K562 (cell line): ENCODE results near the gene NANS. TPM values are rescaled to one million over a fixed set of nuclear protein-coding genes. Genes with fewer than 3 reads are reported as not detected.

ENCODE experiments used
- ATAC-seq: fragments of 200-7000 bp; cut with Tn5 transposase; 3 replicates; pipeline ENCODE4 v1.9.1; 2020; ENCODE audit warnings: moderate library complexity
- BruUV-seq: library from RNA; stranded (reverse); fragments of 400-500 nt; replicated peaks from 2 replicates; lab custom pipeline; 2021; lab: Mats Ljungman, UMichigan
- CTCF ChIA-PET: fragments of 300-600 bp; formaldehyde crosslinking; extraction: SDS; loops from one replicate; lab custom pipeline; 2021; ENCODE audit warnings: low intra/inter-chr PET ratio; lab: Yijun Ruan, JAX
- POLR2A ChIA-PET: fragments of 300-600, 350-650 bp; sonication (Branson Sonifier 250); formaldehyde crosslinking; extraction: SDS; loops from one replicate; lab custom pipeline; 2021; ENCODE audit warnings: antibody characterized with exemption, inconsistent platforms; lab: Yijun Ruan, JAX
- DNase-seq, 4 experiments: peaks; one replicate each; pipeline versions ENCODE4 v3.0.0 to v3.0.0-alpha.2; 2011 to 2018; ENCODE audit warnings: low spot score in 3 of 4, mixed read lengths in 3 of 4; ENCODE audit errors: extremely low read depth in 1 of 4
- FAIRE-seq: peaks from 2 replicates; lab custom pipeline; 2011; peaks lifted over from hg19 to GRCh38; lab: Jason Lieb, UNC
- H2AFZ ChIP-seq: 2 replicates; pipeline ENCODE4 v1.6.0; 2011; ENCODE audit warnings: low read depth, low read length, control low read depth, inconsistent platforms
- H3K27ac ChIP-seq: fragments of 200-600 bp; 3 replicates; pipeline ENCODE4 v1.8.0; 2011; ENCODE audit warnings: low read depth, mild to moderate bottlenecking, control low read depth, inconsistent platforms, low read length, moderate library complexity, mixed read lengths; ENCODE audit errors: extremely low read depth
- H3K27me3 ChIP-seq, 2 experiments: fragments of 300-600 bp in 1 of 2; 2 replicates in 1 of 2; 3 replicates in 1 of 2; pipeline versions ENCODE4 v1.6.0 to v1.8.0; 2011; ENCODE audit warnings: inconsistent platforms in 2 of 2, low read length in 2 of 2, mild to moderate bottlenecking in 1 of 2, mixed read lengths in 1 of 2, moderate library complexity in 1 of 2; ENCODE audit not compliant: control insufficient read depth in 2 of 2, insufficient read depth in 2 of 2
- H3K36me3 ChIP-seq: fragments of 300-600 bp; 3 replicates; pipeline ENCODE4 v1.8.0; 2011; ENCODE audit warnings: mild to moderate bottlenecking, low read length, inconsistent platforms; ENCODE audit not compliant: control insufficient read depth, insufficient read depth
- H3K4me1 ChIP-seq, 2 experiments: fragments of 200-600 bp in 1 of 2; replicated peaks in 1 of 2; 2 replicates in 1 of 2; 3 replicates in 1 of 2; pipeline versions ENCODE4 v1.5.1 to v1.8.0; 2011; ENCODE audit warnings: inconsistent platforms in 2 of 2, low read length in 2 of 2, mild to moderate bottlenecking in 1 of 2, mixed read lengths in 1 of 2, moderate library complexity in 1 of 2; ENCODE audit not compliant: control insufficient read depth in 2 of 2, insufficient read depth in 2 of 2
- H3K4me2 ChIP-seq: 2 replicates; pipeline ENCODE4 v1.6.1; 2011; ENCODE audit warnings: low read length, control low read depth, inconsistent platforms, mixed read lengths; ENCODE audit not compliant: insufficient read depth
- H3K4me3 ChIP-seq: fragments of 200-600 bp; sonication (generic), shearing (Covaris generic); 2 replicates; pipeline ENCODE4 v1.5.1; 2016; ENCODE audit warnings: control low read depth, inconsistent platforms
- H3K79me2 ChIP-seq: fragments of 200-600 bp; 3 replicates; pipeline ENCODE4 v1.8.0; 2011; ENCODE audit warnings: low read length, inconsistent platforms; ENCODE audit not compliant: control insufficient read depth, insufficient read depth
- H3K9ac ChIP-seq, 2 experiments: 2 replicates each; pipeline versions ENCODE4 v1.6.0 to v1.6.1; 2011; ENCODE audit warnings: low read depth in 2 of 2, low read length in 2 of 2, control low read depth in 1 of 2, inconsistent platforms in 1 of 2, mild to moderate bottlenecking in 1 of 2, mixed read lengths in 1 of 2; ENCODE audit not compliant: insufficient read depth in 1 of 2
- H3K9me1 ChIP-seq: one replicate; pipeline ENCODE4 v1.6.0; 2011; ENCODE audit warnings: inconsistent platforms, mild to moderate bottlenecking, low read length, moderate library complexity; ENCODE audit not compliant: control insufficient read depth, insufficient read depth
- H3K9me3 ChIP-seq: replicated peaks from 2 replicates; pipeline ENCODE4 v1.5.1; 2011; ENCODE audit warnings: low read depth, low read length, inconsistent platforms; ENCODE audit not compliant: control insufficient read depth, insufficient read depth
- H4K20me1 ChIP-seq: replicated peaks from 2 replicates; pipeline ENCODE4 v1.6.1; 2011; ENCODE audit warnings: low read length, inconsistent platforms, mixed read lengths; ENCODE audit not compliant: control insufficient read depth, insufficient read depth
- MAZ ChIP-seq, 2 experiments: fragments of 450-650 bp in 1 of 2; sonication (generic) in 1 of 2; formaldehyde crosslinking; IDR thresholded peaks in 1 of 2; conservative IDR thresholded peaks in 1 of 2; 2 replicates each; pipeline versions ENCODE4 v1.4.0 to v1.5.0; 2020; ENCODE audit warnings: mild to moderate bottlenecking in 1 of 2, missing genetic modification reagents in 1 of 2
- POLR2B ChIP-seq: fragments of 450-650 bp; IDR thresholded peaks from 2 replicates; pipeline ENCODE4 v1.6.1; 2018; ENCODE audit warnings: low read depth; ENCODE audit not compliant: partially characterized antibody
- XRCC4 ChIP-seq: IDR thresholded peaks from one replicate; pipeline ENCODE4 v1.6.1; 2011; ENCODE audit not compliant: insufficient read depth, insufficient read length; ENCODE audit errors: extremely low read depth
- ZNF23 ChIP-seq: fragments of 250-450 bp; sonication (Bioruptor Pico); IDR thresholded peaks from 2 replicates; pipeline ENCODE4 v1.4.0; 2020; ENCODE audit warnings: mild to moderate bottlenecking
- ZNF707 ChIP-seq: fragments of 250-450 bp; sonication (Bioruptor Pico); conservative IDR thresholded peaks from 2 replicates; pipeline ENCODE4 v1.8.0; 2022; ENCODE audit warnings: inconsistent platforms, mild to moderate bottlenecking, moderate library complexity
- WGBS: fragments of 100-300 bp; shearing (Covaris generic); methylation state at CpG from one replicate; pipeline ENCODE4 v1.1.6; 2016; ENCODE audit warnings: low coverage, mixed read lengths; ENCODE audit not compliant: insufficient coverage; ENCODE audit errors: missing lambda C conversion rate; 5-methylcytosine and 5-hydroxymethylcytosine counted together
- in situ Hi-C: fragments of 300-500 bp; cut with MboI; formaldehyde crosslinking; loops from 4 replicates; pipeline ENCODE4 v1.15.0; 2018; ENCODE audit warnings: inconsistent platforms, mixed read lengths
- intact Hi-C: fragments of 100-400 bp; cut with micrococcal nuclease; formaldehyde crosslinking; loops from 2 replicates; pipeline ENCODE4 v1.14.2; 2022
- polyA plus RNA-seq, 8 experiments: library from polyadenylated mRNA; depleted of rRNA in 4 of 8; stranded (reverse) in 5 of 8; unstranded in 3 of 8; fragments of >200 nt; fragmentation: Nextera tagmentation in 2 of 8; fragmentation: Illumina TruSeq in 1 of 8; extraction: Ambion mirVana in 2 of 8; extraction: Trizol in 1 of 8; gene quantifications; 2 replicates each; pipeline versions ENCODE4 v1.2.1 to v1.2.3, GENCODE V29; 2011 to 2014; ENCODE audit warnings: inconsistent platforms in 1 of 8, missing spikeins in 1 of 8
- total RNA-seq, 7 experiments: library from RNA; depleted of rRNA in 6 of 7; stranded (reverse); fragments of >200 nt in 6 of 7; fragmentation: Illumina TruSeq in 2 of 7; extraction: Trizol in 2 of 7; gene quantifications; 2 replicates each; pipeline versions ENCODE4 v1.2.1 to v1.2.3, GENCODE V29; 2011 to 2021; ENCODE audit warnings: low replicate concordance in 1 of 7
- TF ChIP-seq, protein P1 (sequence below): sonication (generic); formaldehyde crosslinking; IDR thresholded peaks from 2 replicates; pipeline ENCODE4 v1.8.0; 2022; ENCODE audit warnings: missing genetic modification reagents, mild to moderate bottlenecking, moderate library complexity, borderline replicate concordance
- TF ChIP-seq, protein P2 (sequence below): fragments of 450-650 bp; formaldehyde crosslinking; IDR thresholded peaks from 2 replicates; pipeline ENCODE4 v1.4.0; 2020; ENCODE audit warnings: mild to moderate bottlenecking, mixed read lengths

Gene NANS
- total and polyA plus RNA-seq, 9 of the 15 experiments (the other 6 are each of a cell fraction or from before 2014, with no cell fraction given) = 37.1 to 181 (median 137) TPM

DNA sequence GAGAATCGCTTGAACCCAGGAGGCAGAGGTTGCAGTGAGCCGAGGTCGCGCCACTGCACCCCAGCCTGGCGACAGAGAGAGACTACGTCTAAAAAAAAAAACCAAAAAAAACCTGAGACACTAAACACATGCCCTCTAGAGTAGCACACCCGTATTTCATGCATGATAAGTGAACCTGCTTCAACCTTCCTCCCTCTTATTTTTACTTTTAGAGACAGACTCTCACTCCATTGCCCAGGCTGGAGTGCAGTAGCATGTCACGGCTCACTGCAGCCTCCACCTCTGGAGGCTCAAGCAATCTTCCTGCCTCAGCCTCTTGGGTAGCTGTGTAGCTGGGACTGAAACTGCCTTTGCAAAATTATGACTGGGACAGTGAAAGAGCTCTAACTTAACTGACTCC, 17.6 kb upstream of the NANS start (continued):
- no peak for TF ChIP-seq XRCC4
- no peak for TF ChIP-seq ZNF707 (CRISPR knock-in tag)

DNA sequence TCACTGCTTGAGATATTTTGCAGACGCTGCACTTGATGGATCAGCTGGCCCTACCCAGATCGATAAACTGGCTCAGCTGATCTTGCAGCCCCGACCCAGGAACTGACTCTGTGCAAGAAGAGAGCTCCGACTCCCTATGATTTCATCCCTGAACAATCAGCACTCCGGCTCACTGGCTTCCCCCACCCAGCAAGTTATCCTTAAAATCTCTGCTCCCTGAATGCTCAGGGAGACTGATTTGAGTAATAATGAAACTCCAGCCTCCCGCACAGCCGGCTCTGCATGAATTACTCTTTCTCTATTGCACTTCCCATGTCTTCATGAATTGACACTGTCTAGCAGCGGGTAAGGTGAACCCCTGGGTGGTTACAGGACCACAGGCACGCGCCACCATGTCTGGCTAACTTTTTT, 16.9 kb upstream of the NANS start:
- Histone ChIP-seq H3K79me2 (no peaks in the 10 kb centered on the region), H3K9me3 (no peaks in the 10 kb centered on the region), H3K9me1 (no peaks in the 10 kb centered on the region), H3K27me3 (no peaks in the 10 kb centered on the region), H3K36me3 (no peaks in the 10 kb centered on the region), H2AFZ (peak overlapping the region; percentile 76; the same call in 1 of the 2 replicates), H3K4me3 (no peak overlapping the region), H4K20me1 (no peaks in the 10 kb centered on the region), H3K27ac (no peak overlapping the region), H3K9ac (no peak overlapping the region; a peak in 1 of 4 replicates), H3K4me2 (peak overlapping the region; percentile 12; the same call in 1 of the 2 replicates), H3K4me1 (peaks cover 0 to 6% of the 10 kb centered on the region in 2 experiments; a peak in 4 of 5 replicates)
- TF ChIP-seq, protein P1, sequence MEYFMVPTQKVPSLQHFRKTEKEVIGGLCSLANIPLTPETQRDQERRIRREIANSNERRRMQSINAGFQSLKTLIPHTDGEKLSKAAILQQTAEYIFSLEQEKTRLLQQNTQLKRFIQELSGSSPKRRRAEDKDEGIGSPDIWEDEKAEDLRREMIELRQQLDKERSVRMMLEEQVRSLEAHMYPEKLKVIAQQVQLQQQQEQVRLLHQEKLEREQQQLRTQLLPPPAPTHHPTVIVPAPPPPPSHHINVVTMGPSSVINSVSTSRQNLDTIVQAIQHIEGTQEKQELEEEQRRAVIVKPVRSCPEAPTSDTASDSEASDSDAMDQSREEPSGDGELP (CRISPR knock-in tag) = peak; percentile 59; the same call in 1 of the 2 replicates
- TF ChIP-seq ZNF23 (CRISPR knock-in tag) (no peak), POLR2B (no peak), MAZ (CRISPR knock-in tag; conservative IDR thresholded peaks at IDR 0.05 in 1 of 2, IDR thresholded peaks at IDR 0.05 in 1 of 2) (no peak)
- TF ChIP-seq, protein P2, sequence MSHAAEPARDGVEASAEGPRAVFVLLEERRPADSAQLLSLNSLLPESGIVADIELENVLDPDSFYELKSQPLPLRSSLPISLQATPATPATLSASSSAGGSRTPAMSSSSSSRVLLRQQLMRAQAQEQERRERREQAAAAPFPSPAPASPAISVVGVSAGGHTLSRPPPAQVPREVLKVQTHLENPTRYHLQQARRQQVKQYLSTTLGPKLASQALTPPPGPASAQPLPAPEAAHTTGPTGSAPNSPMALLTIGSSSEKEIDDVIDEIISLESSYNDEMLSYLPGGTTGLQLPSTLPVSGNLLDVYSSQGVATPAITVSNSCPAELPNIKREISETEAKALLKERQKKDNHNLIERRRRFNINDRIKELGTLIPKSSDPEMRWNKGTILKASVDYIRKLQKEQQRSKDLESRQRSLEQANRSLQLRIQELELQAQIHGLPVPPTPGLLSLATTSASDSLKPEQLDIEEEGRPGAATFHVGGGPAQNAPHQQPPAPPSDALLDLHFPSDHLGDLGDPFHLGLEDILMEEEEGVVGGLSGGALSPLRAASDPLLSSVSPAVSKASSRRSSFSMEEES (CRISPR knock-in tag) = no peak
- no peak for FAIRE-seq
- 35% methylated on average over 10 of the region's 10 CpGs for WGBS
- DNase-seq = no peak
- POLR2A ChIA-PET = interaction anchor here (1.0 to 2.2 kb wide), 2 partner anchors 17 to 117 kb away, joined by 3 to 5 read pairs; partner anchors contain the start of gene TRMO
- CTCF ChIA-PET = no interaction called here
- intact Hi-C loops (no loop called here), in situ Hi-C loops (no loop called here)
- ATAC-seq = no peak
- BruUV-seq = no TSS peak
